Stimulated activated CD8-positive, alpha-beta memory T cell treated with anti-CD3 and anti-CD28 coated beads, Interleukin-15, amount 100 ng/mL, for 48 hours (primary cell): ENCODE results near the gene TTC31.
"Not testable (repeated sequence)": the region's sequence is repeated elsewhere in the genome, so short reads cannot be mapped to it uniquely, and the experiment has no call there.

Experiments used
- DNase-seq, 2 donors: peaks; one replicate each; pipeline ENCODE4 v3.0.0-alpha.2; 2020; ENCODE audit warnings: low read depth in 2 of 2

TTC31 gene

DNA sequence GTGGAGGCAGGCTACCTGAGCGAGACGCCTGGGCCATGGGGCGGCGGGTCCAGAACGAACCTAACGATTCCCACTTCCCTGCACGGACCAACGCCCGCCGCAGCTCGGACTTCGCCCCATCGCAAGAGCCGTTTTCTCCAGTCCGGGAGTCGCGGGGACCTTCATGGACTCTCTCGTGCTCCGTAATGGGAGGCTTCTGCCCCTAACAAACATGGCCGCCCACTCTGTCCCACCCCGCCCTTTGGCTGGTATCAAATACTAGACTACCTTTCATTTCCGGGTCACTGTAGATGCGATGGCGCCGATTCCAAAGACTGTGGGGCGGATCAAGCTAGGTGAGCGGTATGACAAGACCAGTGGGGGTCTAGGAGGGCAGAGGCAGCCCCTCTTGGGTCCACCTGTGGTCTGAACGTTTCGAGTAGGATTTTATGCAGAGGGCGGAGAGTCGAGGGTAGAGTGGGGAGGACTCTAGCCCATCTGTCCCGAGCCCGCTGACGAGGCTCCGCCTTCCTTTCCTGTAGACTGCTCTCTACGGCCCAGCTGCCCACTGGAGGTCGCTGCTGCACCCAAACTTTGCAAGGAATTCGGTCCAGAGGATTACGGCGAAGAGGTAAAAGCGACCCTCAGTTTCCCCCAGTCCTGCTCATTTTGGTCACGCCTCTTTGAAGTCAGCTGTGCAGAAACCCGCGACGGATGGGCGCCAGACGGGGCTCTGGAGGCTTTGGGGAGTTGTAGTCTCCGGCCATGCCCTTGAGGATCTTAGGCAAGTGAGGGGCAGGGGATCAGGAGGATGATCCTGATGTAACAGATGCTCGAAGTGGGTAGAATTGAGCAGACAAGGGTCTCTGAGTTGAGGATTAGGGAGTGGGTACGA lies at the start of gene TTC31, which contains the start of gene CCDC142:
Gene TTC31, plus strand, starts transcription at position 281 of the 874 bp plus-strand sequence. Its CDS starts 15 bp downstream, at position 296.
Gene CCDC142, minus strand, starts transcription at position 198 of the 874 bp plus-strand sequence. Its CDS starts 161 bp downstream, at position 37.
- peak; percentile 86 to 87 for DNase-seq

DNA sequence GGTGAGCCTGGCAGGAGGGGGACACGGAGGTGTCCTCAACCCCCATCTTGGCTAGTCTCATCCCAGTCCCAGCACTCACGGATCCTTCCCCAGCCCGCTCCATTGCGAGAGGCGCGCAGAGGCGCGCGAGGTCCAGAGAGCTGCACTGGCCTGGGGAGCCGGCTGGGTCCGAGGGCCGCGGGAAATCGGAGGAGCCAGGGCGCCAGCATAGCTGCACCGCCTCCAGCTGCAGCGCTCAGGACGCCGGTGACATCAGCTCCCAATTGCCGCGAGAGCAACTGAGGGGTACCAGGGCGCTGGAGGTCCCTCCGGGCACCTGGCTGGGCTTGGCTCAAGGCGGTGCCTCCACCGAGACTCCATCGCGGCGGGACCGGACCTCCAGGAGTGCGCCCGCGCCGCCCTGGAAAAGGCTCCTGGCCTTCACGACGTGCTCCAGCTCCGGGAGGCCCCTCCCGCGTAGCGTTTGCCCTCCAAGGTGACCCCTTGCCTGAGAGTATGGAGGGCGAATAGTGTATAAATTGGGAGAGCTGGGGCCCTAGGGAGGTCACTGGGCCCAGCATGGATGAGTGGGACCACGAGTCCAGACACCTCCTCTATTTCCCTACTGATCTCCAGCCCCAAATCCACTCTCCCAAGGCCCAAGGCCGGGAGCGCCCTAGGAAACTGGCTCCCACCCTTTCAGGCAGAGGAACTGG lies 46.6 kb upstream of the TTC31 start:
- no peak for DNase-seq

DNA sequence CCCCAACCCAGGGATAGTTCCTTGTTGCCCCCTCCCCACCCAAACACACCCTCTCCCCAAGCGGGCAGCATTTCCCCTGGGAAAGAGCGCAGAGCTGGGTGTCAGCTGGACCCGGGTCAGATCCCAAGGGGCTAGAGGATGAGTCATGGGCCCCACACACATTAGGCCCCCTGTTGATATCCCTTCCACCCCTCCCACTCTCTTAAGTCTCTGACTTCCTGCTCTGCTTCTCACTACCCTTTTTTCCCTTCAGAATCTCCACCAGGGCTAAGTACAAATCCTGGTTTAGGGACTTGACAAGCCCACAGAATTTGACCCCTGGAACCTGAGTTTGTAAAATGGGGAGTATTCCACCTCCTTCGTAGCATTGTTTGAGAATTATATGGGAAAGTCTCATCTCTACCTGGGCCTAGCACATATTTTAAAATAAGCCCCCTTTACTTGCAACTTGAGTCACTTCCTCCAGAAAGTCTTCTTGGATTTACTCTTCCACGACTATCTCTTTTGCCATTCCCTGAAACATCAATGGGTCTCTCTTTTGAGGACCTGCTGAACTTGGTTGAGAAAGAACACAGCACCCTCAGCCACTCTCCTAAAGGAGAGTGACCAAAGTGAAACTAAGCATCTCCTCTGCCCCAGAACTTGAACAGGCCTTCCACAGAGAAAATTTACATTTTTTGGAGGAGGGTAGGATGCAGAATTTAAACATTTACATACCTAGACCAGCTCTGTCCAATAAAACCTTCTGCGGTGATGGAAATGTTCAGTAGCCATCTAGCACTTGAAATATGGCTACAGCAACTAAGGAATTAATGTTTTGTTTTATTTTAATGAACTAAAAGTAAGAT lies 45.8 kb upstream of the TTC31 start:
- no peak for DNase-seq

DNA sequence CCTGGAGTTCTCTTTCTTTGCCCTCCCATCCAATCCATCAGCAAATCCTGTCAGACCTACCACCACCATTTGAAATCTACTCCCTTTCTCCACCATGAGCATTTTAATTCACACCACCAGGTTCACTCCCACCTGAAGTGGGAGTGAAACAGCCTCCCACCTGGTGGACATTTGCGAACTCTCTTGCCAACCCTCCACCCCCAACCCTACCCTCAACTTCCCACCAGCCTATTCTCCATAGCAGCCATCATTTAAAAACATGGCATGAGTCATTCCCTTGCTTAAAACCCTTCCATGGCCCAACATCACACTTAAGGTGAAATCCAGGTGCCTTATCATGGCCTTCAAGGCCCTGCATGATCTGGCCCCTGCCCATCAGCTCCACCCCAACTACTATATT lies 44.6 kb upstream of the TTC31 start:
- DNase-seq: no peak

DNA sequence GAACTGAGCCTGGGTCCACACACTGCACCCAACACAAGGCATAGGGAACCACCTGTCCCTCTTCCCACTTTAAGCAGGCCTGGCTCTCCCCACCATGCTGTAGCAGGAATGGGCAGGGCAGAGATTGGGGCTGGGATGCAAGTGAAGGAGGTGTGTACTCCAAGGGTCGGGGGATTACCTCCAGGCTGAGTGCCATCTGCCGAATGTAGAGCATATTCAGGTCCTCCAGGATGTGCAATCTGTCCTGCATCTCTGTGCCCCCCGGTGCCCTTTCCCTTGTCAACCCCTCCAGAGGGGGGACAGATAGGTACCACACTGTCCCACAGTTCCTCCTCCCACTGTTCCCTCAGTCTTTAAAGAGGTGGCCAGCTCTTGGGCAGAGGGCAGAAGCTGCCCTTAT lies 43.5 kb upstream of the TTC31 start:
- DNase-seq: no peak

DNA sequence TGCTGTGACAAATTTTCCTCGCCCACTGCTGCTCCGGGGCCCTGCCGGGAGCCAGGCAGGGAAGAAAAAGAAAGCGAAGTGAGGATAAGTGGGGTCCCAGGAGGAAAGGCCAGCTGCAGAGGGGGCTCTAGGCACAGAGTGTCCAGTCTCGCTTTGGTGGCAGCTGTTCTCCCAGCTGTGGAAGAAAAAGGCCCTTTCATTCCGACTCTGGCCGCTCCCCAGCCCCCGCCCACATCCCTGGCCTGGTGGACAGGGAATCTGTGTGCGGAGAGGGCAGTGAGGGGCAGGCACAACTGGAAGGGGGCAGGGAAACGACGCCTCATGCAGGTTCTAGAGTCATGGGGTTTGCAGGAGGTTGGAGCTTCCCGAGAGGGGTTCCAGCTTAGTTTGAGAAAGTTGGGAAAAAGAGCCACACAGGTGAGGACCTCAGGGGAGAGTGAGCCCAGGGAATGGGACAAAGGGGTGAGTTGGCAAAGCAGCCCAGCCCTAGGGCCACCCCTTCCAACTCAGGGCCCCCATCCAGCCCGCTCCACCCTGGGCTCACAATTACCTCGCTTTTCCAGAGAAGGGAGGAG lies 43.0 kb upstream of the TTC31 start:
- no peak for DNase-seq

DNA sequence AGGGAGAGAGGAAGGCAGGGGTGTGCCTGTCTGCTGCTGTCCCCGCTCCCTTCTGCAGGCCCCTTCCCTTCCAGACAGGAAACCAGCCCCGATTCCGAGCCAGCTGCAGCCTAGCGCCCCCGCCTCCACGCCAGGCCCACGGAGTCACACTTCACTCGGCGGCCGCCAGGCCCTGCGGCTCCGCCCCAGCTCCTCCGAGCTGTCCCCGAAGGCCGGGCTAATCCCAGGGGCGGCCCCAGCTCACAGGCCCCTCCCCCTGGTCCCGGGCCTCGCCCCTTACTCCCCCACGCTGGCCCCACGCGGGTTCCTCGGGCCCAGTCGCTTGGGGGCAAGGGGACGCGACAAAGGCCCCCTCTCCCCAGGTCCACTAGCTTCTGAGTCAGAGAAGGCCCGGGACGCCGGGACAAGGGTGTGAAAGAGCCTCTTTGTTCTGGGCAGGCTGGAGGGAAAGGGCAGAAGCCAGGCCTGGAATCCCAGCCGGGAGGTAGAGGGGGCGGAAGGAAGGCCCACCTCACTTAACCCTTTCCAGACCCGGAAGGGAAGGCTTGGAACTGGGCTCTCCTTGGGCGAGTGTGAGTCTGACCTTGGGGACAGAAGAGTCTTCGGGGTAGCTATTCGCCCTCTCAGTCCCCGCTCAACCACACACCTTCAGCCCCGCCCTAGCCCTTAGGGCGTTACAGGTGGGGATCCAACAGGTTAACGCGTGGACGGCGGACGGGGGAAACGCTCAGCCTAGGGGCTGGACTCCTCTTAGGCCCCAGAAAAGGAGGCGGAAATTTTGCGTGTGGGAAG lies 42.3 kb upstream of the TTC31 start:
- DNase-seq: peak; percentile 40 to 53

DNA sequence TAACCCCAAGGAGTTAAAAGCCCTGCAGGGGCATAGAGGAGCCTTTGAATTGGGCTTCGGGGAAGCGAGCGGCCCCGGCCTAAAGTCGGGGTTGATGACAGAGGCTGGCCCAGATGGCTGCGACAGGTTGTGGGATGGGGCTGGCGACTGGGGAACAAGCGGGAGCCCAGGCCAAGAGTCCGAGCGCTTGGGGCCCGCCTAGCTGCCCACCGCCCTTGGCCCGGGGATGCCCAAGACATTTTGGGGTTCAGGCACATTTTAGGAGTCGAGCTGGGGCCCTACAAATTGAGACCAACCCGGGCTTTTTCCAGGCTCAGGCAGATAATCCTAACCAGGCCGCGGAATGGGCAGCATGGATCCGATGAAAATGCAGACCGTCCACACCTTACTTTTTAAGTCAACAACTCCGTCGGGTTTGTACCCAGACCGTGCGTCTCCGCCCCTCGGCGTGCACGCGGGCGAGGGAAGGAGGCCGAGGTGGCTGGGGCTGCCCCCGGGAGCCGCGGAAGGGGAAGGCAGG lies 41.7 kb upstream of the TTC31 start:
- DNase-seq: no peak

DNA sequence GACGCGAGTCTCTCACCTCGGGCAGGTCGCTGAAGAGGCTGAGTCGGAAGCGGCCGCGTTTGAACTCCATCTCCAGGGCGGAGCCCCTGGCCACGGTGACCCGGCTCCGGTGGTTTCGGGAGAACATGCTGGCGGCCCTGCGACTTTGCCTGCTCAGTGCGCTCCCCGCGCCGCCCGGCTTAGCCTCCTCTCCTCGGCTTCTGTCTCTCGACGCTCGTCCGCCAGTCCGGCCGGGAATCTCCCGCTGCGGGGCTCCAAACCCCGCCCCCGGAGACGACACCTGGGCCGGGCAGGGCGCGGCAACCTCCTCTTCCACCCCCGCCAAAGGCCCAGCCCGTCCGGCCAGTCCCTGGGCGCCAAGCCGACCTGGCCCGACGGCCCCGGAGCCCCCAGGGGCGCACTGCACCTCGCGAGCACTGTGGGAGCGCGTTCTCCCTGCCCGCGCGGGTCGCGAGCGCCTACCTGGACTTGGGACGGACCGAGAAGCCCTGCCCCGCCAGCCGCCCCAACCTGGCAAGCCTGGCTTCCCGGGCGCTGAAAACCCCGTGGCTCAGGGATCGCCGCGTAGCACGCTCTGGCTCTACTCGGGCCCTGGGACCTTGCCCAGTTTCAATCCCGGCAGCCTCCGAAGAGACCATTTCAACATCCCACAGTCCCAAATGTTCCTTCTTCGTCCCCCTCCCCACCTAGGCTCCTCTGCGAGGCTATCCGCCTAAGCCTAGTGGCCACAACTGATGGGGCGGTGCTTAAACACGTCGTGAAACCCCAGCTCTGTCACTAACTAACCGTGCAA lies 41.0 kb upstream of the TTC31 start, which contains the start of gene RTKN:
Gene RTKN, minus strand, starts transcription at position 248 of the 793 bp plus-strand sequence. Its CDS starts 121 bp downstream, at position 127.
- DNase-seq: no peak

DNA sequence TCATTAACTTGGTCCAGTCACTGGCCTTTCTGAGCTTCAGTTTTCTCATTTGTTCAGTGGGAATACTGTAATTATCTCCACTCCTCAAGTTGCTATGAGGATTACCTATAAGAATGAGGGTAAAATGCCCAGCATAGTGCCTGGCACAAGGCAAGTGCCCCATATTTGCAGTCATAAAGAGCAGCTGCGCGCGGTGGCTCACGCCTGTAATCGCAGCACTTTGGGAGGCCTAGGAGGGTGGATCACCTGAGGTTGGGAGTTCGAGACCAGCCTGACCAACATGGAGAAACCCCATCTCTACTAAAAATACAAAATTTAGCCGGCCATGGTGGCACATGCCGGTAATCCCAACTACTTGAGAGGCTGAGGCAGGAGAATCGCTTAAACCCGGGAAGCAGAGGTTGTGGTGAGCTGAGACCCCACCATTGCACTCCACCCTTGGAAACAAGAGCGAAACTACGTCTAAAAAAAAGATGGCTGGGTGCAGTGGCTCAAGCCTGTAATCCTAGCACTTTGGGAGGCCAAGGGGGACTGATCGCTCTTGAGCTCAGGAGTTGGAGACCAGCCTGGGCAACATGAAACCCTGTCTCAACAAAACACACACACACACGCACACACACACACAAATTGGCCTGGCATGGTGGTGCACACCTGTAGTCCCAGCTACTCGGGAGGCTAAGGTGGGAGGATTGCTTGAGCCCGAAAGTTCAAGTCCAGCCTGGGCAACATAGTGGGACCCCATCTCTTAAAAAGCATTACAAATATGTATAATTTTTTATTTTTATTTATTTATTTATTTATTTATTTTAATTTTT lies 40.2 kb upstream of the TTC31 start:
- not testable (repeated sequence) for DNase-seq

DNA sequence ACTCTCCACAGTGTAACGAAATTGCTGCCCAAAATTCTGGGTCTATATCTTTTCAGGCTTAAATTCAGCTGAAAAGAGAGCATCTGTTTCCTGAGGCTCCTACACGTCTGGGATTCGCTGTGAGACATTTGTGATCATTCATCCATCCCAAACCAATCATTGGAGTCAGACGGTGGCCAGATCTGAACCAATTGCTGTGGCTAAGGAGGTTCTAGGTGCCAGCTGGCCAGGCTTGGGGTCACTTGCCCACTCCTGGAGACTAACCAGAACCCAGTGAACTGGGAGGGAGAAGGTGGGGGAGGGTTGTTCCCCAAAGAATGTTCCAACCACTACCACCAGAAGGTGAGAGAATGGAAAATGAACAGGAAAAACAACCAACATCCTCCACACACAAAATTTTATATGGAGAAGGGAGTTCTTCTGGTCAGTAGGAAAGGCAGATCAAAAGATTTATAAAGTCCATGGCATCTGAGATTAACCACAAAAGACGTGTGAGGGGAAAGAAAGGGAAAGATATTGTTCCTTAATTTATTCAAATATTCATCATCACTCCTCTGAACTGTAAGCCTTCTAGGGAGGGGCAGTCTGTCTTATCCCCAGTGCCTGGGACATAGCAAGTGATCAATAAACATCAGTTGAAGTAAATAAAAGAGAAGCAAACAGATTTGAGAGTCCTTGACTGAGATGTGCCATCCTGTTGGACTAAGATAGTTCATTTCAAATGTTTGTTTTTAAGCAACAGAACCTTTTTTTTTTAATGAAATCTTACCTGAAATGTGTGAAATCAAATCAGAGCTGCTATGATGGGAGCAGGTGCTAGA lies 38.2 kb upstream of the TTC31 start:
- DNase-seq: no peak

DNA sequence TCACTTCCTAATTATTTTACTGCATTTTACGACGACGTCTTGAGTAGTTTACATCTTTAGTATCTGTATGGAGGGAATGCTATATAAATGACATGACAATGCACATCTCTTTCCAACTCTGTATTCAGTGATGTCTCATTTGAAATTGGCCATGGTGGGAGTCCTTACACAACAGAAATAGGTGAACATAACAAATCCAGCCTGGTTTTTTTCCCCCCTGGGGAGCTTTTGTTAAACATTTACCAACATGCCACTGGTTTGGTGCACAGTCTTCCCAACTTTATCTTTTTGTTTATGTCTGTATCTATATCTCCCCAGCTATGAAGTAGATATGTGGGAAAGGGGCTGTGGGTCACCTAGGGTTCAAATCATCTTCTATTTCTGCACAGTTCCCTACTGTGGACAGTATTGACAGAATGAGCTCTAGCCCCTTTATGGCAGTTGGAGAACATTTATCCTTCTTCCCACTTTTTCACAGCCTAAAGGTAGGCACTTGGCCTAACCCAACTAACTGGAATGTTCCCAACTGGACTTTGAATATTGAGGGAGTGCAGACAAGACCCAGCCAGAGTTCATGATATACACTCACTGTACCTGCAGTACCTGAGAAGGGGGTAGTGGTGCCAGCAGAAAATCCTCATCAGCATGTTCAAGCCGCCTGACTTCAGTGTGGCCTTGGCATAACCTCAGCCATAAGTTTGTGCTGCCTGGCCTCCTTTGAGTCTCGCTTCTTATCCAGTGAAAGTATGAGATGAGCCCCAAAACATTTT lies 35.5 kb upstream of the TTC31 start:
- no peak for DNase-seq

DNA sequence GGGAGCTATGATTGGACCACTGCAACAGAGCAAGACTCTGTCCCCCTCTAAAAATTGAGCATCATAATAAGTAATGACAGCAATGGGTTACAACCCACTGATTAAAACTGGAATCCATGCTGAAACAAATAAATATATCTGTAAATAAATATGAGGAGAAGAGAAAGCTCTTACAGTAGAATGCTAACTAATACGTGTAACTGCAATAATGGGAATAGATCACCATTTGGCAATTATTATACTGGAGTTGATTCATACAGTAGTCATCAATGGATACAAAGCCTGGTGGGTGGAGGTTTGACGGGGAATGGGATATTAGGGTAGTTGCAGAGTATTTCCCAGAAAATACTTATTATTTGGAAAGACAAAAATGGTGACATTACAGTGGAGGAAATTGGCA lies 34.1 kb upstream of the TTC31 start:
- DNase-seq: no peak

DNA sequence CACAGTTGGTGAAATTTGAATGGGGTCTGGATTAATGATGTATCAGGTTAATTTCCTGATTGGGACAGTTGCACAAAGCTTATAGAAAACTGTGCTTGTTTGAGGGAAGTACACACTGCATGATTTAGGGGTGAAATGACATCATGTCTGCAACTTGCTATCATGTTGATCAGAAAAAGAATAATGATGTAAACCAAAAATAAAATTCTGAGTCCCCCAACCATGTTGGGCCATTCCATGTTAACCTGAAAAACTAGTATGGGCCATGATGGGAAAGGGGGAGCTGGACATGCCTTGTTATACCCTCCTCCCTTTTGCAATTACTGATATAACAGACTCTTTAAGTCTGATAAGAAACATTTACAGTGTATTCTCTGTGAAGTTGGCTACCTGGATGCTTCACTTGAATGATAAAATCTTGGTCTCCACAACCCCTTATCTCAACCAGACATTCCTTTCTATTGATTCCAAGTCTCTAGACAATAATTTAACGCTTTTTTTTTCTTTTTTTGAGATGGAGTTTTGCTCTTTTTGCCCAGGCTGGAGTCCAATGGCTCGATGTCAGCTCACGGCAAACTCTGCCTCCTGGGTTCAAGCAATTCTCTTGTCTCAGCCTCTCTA lies 32.2 kb upstream of the TTC31 start:
- no peak for DNase-seq

DNA sequence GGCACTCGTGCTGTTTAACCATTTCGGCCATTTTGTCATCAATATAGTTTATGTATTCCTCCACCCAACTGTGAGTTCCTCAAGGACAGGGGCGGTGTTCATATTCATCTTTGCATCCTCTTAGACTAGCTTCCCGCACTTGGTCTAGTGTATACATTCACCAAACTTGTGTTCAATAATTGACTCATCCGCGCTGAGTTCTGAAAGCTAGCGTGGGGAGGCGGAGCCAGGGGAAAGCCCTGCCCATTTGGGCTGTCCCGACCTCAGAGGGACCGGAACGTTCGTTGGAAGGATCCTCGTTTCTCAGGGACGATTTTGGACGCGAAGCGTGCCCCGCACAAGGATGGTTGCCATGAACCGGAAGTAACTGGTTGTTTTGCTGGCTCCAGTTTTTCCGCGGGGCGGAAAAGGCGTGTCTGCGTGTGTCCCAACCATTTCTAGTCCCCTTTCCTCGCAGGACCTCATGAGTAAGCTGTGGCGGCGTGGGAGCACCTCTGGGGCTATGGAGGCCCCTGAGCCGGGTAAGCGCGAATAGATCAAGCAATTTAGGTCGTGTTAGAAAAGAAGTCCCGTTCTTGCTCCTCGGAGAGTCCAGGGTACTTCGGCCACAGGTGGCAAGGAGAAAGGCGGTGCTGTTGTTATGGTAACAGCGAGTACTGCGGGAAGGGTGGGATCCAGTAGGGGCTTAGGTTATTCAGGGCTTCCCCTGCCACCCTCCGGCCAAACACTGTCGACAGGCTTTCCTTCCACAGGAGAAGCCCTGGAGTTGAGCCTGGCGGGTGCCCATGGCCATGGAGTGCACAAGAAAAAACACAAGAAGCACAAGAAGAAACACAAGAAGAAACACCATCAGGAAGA lies 28.0 kb upstream of the TTC31 start, which contains the start of gene INO80B:
Gene INO80B, plus strand, starts transcription at position 434 of the 858 bp plus-strand sequence. Its CDS starts 30 bp downstream, at position 464.
- peak; percentile 92 to 95 for DNase-seq
